GM18907 (cell line): ENCODE data around the gene SHMT2.

Experiments used
- ATAC-seq: cut with Tn5 transposase; IDR thresholded peaks from one replicate; pipeline ENCODE4 v1.9.1; 2021; ENCODE audit warnings: mild to moderate bottlenecking, moderate library complexity; ENCODE audit not compliant: unreplicated experiment

The SHMT2 gene

GRCh38 chr12:57225680-57226210 is 3.8 kb upstream of the SHMT2 start:
- no peak for ATAC-seq

- ATAC-seq: no peak
Observed at GRCh38 chr12:57226588-57227314, 2.8 kb upstream of the SHMT2 start.

GRCh38 chr12:57227315-57228115 is 2.0 kb upstream of the SHMT2 start:
- no peak for ATAC-seq

DNA sequence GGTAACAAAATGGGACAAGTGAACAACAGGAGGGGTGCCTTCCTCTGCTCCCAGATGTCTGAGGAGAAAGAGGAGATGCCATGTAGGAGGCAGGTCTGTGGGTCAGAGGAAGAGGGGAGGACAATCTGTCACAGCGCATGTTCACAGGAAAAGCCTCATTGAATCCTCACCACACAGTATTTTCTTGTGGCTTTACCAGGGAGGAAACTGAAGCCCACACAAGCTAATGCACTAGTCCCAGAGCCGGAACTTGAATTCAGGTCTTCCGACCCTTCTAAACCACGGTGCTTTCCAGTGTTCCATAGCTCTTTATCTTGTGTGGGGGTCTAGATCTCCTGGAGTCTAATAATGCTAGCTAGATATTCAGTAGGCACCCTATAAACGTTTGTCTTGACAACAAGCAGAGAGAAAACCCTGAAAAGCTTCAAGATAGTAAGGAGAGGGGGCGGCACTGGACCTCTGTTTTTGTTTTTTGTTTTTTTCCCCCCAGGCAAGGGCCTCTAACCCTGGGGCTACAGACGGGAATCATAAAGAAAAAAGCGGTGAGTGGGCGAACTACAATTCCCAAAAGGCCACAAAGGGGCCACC is 371 bp upstream of the SHMT2 start:
- ATAC-seq: peak; percentile 15

DNA sequence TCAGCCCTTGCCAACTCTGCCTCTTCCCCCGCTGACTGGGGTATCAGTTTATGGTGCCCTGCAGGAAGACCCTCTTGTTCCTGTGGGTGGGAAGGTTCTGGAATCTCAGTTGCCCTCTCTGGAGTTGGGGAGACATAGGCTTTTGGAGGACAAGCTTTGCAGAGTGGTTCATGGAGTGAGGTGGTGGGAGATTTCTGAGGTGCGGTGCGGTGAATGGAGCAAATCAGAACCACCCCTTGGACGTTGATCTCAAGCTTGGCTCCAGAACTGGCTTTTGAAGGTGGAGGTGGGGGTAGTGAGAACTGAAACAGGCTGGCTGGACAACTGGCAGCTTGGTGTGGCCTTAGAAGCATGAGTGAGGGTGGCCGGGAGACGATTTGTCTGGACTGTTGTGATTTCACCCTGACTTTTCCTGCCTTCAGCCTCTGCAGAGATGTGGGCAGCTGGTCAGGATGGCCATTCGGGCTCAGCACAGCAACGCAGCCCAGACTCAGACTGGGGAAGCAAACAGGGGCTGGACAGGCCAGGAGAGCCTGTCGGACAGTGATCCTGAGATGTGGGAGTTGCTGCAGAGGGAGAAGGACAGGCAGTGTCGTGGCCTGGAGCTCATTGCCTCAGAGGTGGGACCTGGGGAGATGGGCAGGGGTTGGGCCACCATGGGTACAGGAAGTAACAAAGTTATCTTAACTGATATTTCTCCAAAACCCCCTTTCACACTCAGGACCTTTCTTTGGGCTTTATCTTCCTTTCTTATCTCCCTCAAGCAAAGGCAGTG is 1.1 kb downstream of the SHMT2 start:
- no peak for ATAC-seq

DNA sequence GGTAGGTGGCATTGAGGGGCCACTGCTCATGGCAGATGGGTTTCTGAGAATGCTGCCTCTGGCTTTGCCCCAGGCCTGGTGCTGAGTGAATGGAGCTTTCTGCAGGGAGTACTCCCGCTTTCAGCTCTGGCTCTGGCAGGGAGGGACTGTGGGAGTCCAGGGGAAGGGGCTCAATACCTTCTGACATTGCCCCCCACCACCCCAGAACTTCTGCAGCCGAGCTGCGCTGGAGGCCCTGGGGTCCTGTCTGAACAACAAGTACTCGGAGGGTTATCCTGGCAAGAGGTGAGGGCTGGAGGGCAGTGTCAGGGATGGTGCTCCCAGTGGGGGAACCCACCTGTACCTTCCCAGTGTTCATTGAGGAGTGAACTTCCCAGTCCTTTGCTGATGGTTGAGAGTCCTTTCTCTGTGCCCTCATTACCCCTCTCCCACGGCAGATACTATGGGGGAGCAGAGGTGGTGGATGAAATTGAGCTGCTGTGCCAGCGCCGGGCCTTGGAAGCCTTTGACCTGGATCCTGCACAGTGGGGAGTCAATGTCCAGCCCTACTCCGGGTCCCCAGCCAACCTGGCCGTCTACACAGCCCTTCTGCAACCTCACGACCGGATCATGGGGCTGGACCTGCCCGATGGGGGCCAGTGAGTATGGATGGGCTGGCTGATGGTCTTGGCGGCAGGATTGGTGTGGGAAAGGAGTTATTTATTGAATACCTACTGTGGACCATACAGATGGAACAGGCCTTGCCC is 1.9 kb downstream of the SHMT2 start:
- no peak for ATAC-seq

DNA sequence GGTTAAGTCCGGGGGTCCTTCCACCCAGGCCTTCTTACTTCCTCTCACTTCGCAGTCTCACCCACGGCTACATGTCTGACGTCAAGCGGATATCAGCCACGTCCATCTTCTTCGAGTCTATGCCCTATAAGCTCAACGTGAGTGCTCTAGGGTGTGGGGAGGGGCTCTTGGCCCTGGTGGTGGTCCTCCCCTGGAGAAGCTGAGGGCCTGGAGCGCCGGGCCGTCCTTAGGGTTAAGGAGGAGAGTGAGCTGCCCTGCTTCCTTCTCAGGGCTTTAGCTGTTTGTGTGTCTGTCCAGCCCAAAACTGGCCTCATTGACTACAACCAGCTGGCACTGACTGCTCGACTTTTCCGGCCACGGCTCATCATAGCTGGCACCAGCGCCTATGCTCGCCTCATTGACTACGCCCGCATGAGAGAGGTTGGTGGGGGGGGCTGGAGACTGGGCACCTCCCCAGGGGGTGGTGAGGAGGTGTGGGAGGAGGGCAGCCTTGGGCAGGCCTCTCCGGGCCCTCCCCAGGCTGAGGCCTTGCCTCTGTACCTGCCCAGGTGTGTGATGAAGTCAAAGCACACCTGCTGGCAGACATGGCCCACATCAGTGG is 2.7 kb downstream of the SHMT2 start:
- ATAC-seq: no peak

- no peak for ATAC-seq
Observed at GRCh38 chr12:57233357-57234232, 4.1 kb downstream of the SHMT2 start.

GRCh38 chr12:57234233-57234570 is 4.7 kb downstream of the SHMT2 start:
- ATAC-seq: no peak

DNA sequence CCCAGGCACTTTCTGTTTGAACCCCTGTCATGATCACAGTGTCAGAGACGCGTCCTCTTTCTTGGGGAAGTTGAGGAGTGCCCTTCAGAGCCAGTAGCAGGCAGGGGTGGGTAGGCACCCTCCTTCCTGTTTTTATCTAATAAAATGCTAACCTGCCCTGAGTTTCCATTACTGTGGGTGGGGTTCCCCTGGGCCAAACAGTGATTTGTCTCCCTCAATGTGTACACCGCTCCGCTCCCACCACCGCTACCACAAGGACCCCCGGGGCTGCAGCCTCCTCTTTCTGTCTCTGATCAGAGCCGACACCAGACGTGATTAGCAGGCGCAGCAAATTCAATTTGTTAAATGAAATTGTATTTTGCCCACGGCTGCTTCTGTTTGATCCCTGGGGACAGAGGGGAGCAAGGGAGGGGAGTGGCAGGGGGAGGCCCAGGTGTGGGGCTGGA is 5.1 kb downstream of the SHMT2 start:
- ATAC-seq: no peak

DNA sequence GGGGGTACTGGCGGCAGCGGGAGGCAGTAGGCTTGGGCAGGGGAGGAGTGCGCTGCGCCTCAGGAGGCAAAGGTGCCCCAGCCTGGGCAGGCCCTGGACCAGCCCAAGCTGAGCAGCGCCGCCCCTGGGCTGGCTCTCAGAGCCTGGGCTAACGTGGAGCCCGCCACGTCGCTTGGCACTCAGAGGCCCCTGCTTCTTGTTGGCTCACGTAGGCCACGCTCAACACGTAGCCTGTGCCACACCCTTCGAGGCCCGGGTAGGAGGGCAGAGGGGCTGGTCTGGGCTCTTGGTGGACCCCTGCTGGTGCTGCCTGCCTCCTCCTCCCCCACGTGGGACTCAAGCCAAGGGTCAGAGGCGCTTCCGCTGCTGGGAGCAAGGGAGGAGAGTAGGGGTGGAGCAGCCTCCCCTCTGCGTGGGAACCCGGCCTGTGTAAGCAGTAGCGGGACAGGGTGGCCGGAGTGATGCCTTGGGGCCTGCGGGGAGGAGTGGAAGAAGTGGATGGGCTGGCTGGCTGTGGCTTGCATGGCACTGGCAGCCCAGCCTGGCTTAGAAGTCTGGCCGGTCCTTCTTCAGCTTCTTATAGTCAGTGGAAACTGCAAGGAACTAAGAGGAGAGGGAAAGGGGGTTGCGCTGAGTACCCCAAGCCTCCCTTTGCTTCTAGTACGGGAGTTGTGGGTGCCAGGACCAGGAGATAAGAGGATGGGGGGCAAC is 5.7 kb downstream of the SHMT2 start:
- no peak for ATAC-seq

GRCh38 chr12:57235728-57236131 is 6.2 kb downstream of the SHMT2 start:
- ATAC-seq: no peak

- ATAC-seq: no peak
Observed at GRCh38 chr12:57236201-57236924, 6.9 kb downstream of the SHMT2 start.

DNA sequence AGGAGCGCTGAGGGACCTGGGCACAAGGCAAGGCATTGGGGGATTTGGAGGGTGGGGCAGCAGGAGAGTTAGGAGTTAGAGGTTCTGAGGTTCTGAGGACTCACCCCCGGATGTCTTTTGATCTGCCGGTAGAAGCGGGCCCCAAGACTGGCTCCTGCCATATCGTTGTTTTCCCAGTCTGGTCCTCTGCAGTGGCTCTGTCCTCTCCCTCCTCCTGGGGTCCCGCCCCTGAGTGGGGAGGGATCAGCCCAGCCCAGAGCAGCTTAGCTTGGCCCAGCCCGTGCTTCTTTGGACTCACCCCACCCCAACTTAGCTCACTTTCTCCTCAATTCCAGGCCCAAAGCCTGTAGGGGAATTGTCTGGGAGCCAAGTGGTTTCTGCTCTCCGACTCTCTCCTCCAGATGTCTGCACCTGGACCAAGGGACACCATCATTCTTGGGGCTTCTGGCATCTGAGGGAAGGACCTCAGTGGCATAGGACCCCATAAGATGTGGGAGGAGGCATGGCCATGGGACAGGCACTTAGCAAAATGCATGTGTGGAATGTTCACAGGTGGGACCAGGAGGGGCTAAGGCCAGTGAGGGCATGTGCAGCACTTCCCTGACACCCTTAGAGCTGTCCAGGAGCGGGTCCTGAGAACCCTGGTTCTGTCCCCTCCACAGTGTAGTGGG is 7.5 kb downstream of the SHMT2 start:
- no peak for ATAC-seq

GRCh38 chr12:57237596-57237931 is 8.1 kb downstream of the SHMT2 start:
- ATAC-seq: no peak

GRCh38 chr12:57237932-57238853 is 8.7 kb downstream of the SHMT2 start:
- no peak for ATAC-seq
